GM12873 (cell line): ENCODE results near the gene PKP4.

ENCODE experiments used
- CTCF ChIP-seq: IDR thresholded peaks from 2 replicates; pipeline ENCODE4 v1.5.1; 2012; ENCODE audit warnings: low read depth, mild to moderate bottlenecking, moderate library complexity, low read length, control low read depth; ENCODE audit not compliant: insufficient read depth; ENCODE audit errors: missing control alignments

The PKP4 gene

GRCh38 chr2:158542577-158542976 is 85.8 kb downstream of the PKP4 start:
- no peak for TF ChIP-seq CTCF

- no peak for TF ChIP-seq CTCF
Measured at GRCh38 chr2:158543957-158544356, 87.2 kb downstream of the PKP4 start.

GRCh38 chr2:158544998-158545397 is 88.2 kb downstream of the PKP4 start:
- TF ChIP-seq CTCF, result no peak

- TF ChIP-seq CTCF, result peak; percentile 25
Measured at GRCh38 chr2:158546412-158547144, 89.8 kb downstream of the PKP4 start.

GRCh38 chr2:158553257-158553656 is 96.5 kb downstream of the PKP4 start:
- no peak for TF ChIP-seq CTCF

- no peak for TF ChIP-seq CTCF
Measured at GRCh38 chr2:158554996-158555395, 98.2 kb downstream of the PKP4 start.

GRCh38 chr2:158556124-158556523 is 99.4 kb downstream of the PKP4 start:
- TF ChIP-seq CTCF, result no peak
